IPS-18c (cell line): ENCODE measurements around the gene SLC38A3.
A peak's percentile ranks its signal among the peaks of the same experiment; 100 is the strongest.
"Not testable (repeated sequence)": the region's sequence is repeated elsewhere in the genome, so short reads cannot be mapped to it uniquely, and the experiment has no call there.

Experiments used
- H3K4me3 ChIP-seq: 2 replicates; pipeline ENCODE4 v1.7.0; 2013; ENCODE audit warnings: low read depth, mild to moderate bottlenecking, low read length, moderate library complexity; ENCODE audit not compliant: insufficient read depth
- H3K9me3 ChIP-seq: one replicate; pipeline ENCODE4 v1.6.1; 2013; ENCODE audit warnings: mild to moderate bottlenecking, low read length, moderate library complexity; ENCODE audit not compliant: control insufficient read depth, insufficient read depth

The SLC38A3 gene

DNA sequence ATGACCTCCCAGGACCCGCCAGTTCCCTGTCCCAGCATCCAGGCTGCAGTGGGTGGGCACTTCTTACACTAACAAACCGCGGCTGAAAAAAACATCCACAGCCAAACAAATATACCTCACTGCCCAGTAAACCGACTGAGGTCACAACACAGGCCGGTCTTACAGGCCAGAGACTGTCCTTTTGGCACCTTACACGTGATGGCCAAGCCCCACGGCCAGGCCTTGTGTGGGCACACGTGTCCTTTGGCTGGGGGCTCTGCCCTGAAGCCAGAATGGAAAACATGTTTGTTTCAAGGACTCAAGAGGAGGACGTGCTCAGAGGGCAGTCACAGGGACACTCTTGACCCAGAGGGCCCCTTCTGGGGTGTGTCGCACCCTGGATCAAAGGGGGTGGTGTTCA is 9.8 kb downstream of the SLC38A3 start:
- Histone ChIP-seq H3K9me3 (no peaks in the 10 kb centered on the region), H3K4me3 (no peak overlapping the region)

DNA sequence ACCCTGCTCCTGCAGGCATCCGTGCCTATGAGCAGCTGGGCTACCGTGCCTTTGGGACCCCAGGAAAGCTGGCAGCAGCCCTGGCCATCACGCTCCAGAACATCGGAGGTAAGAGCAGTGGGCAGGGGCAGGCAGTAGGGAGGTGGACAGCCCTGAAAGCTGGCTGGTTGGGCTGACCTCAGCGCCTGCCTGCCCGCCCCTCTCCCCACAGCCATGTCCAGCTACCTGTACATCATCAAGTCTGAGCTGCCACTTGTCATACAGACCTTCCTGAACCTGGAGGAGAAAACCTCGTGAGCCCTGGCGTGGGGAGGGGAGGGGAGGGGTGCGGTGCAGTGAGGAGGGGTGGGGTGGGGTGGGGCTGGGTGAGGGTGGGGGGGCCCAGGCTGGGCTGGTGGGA is 10.5 kb downstream of the SLC38A3 start:
- Histone ChIP-seq H3K4me3 (no peak overlapping the region), H3K9me3 (no peaks in the 10 kb centered on the region)

DNA sequence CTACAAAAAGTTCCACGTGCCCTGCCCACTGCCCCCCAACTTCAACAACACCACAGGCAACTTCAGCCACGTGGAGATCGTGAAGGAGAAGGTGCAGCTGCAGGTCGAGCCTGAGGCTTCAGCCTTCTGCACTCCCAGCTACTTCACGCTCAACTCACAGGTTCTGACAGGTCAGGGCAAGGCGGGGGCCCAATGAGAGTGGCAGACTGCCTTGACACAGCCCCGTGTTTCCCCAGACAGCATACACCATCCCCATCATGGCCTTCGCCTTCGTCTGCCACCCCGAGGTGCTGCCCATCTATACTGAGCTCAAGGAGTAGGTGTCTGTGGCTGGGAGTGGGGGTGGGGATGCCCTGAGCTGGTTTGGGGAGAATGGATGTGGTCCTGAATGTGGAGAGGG is 12.6 kb downstream of the SLC38A3 start:
- no peak overlapping the region for H3K4me3 ChIP-seq
- H3K9me3 ChIP-seq: no peaks in the 10 kb centered on the region

DNA sequence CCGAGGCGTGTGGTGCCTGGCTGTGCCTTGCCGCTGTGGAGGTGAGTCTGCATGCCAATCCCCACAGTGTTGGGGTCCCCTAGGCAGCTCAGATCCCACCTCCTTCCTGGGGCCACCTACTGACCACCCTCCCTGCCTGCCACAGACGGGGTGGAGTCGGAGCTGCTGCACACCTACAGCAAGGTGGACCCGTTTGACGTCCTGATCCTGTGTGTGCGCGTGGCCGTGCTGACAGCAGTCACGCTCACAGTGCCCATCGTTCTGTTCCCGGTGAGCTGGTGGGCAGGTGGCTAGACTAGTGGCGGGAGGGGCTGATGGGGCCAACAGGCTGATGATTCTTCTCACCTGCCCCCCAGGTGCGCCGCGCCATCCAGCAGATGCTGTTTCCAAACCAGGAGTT is 13.4 kb downstream of the SLC38A3 start:
- no peaks in the 10 kb centered on the region for H3K9me3 ChIP-seq
- H3K4me3 ChIP-seq: no peak overlapping the region

DNA sequence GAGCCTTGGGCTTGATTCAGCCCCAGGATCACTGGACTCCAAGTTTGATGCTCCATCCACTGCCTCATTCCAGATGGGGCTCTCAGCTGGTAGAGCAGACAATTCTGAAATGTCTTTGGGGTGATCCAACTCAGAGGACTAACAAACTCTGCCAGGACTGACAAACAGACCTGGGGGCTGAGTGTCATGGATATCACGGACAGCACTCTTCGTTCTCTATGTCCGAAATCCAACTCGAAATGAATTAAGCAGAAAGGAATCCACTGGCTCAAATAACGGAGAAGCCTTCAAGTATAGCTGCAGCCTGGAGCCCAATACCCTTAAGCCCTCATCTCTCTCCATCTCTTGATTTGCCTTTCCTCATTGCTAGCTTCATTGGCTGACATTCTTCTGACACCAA is 14.2 kb downstream of the SLC38A3 start:
- no peaks in the 10 kb centered on the region for H3K9me3 ChIP-seq

DNA sequence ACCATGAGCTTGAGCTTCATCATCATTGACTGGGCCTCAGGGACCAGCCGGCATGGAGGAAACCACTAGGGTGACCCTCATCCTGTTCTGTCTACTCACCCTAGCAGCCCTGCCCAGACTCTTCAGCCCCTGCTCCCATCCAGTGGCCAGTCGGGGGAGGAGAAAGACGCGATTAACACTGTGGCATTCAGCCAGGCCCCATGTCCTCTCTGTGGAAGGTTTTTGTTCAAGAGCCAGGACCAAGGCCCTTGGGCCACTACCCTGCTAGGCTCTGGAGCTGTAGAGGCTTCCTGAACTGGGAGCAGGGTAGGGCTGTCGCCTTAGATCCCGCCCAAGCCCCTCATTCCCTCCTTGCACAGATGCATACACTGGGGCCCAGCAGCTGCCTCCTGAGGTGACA is 15.0 kb downstream of the SLC38A3 start:
- H3K9me3 ChIP-seq: no peaks in the 10 kb centered on the region
- no peak overlapping the region for H3K4me3 ChIP-seq

More for the DNA sequence above, 14.2 kb downstream of the SLC38A3 start:
- H3K4me3 ChIP-seq: no peak overlapping the region

DNA sequence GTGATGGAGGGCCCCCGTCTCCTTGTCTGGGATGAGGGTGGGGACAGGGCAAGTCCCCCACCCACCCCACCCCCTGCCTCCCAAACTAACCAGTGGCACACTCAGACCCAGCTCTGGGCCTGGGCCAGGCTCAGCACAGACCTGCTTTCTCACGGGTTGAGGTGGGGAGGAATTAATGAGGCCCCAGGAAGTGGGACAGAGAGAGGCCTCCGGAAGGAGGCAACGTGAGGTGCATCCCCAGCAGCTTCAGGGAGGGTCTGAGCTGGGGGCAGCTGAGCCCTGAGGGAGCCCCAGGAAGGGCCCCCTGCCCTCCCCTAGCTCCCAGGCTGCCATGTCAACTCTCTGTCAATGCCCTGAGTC is 16.0 kb downstream of the SLC38A3 start:
- H3K9me3 ChIP-seq: no peaks in the 10 kb centered on the region
- no peak overlapping the region for H3K4me3 ChIP-seq

DNA sequence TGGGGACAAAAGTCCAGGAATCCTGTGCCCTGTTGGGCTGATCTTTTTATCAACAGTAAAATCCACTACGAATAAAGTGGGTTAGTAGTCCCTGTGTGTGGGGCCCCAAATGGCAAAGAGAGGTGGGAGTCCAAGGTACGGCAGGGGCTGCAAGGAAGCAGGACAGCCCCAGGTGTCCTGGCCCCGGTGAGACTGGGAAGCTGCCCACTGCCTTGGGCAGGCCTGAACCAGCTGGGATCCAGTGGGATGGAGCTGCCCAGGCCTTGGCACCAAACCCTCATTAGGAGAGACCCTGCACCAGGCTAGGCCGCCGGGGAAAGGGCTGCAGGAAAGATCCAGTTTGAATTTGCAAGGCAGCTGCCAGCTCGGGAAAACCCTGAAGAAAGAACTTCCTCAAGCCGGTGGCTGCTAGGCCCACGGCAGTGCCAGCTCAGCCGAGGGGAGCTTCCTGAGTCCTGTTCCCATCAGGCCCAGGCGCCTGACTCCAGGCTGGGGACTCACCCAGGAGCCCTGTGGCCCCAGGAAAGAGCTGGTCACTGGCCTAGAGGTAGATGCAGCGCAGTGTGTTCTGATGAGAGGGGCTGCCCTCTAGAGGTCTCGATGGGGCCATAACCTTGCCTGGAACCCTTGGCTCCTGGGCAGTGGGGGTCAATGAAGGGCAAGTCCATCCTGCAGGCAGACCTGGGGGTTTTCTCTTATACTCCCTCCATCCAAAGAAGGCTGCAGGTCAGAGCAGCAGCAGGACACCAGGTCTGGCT is 16.5 kb downstream of the SLC38A3 start:
- Histone ChIP-seq H3K9me3 (no peaks in the 10 kb centered on the region), H3K4me3 (no peak overlapping the region)

DNA sequence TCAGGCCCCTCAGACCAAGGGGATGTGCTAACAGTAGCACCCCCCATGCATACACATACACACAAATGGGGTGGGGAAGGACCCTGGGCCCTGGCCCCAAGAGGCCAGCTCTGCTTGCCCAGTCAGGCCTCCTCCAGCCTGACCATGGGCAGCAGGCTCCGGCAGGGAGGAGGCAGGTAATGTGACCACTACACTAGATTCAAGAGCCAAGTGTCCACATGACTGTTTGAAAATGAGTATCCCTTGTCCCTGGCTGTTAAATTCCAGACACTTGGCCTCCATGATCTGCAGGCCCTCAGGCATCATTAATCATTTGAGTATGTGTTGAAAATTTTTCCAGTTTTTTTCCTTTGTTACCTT is 17.1 kb downstream of the SLC38A3 start:
- H3K9me3 ChIP-seq: no peaks in the 10 kb centered on the region
- no peak overlapping the region for H3K4me3 ChIP-seq

DNA sequence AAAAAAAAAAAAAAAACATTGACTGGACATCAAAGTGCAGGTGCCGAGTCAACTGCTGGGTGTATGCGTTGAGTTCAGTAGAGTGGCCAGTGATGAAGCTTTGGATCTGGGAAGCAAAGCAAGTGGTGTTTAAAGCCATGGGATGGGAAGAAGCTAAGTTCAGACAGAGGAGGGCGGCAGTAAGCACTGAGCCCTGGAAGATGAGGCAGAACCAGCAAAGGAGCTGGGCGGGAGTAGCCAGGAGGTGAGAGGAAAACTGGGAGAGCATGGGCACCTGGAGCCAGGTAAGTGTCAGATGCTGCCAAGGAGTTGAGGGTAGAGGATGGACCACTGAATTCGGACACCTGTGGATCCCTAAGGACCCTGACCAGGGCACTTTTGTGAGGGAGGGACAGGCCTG is 19.6 kb downstream of the SLC38A3 start:
- Histone ChIP-seq H3K9me3 (no peaks in the 10 kb centered on the region), H3K4me3 (no peak overlapping the region)

DNA sequence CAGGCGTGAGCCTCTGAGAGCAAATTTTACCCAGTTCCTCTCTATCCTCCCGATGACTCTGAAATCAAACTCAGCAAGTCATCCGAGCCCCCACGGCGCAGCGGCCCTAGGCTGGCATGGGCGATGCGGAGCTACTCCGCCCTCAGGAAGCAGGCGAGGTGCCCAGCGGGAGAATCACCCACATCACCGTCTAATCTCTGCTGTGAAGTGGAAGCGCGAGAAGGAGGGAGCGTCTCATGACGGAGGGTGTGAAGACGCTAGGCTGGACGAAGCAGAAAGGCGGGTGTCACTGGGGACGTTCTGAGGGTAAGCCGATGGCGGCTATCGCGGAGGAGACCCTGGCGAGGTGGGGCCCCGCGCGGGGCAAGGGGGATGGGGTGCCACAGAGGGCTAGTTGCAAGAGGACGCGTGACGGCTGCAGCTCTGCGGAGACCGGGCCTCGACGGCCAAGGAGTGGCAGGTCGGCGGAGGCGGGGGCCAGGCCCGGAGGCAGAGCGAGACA is 21.9 kb downstream of the SLC38A3 start:
- no peaks in the 10 kb centered on the region for H3K9me3 ChIP-seq
- H3K4me3 ChIP-seq: peak overlapping the region; percentile 50

DNA sequence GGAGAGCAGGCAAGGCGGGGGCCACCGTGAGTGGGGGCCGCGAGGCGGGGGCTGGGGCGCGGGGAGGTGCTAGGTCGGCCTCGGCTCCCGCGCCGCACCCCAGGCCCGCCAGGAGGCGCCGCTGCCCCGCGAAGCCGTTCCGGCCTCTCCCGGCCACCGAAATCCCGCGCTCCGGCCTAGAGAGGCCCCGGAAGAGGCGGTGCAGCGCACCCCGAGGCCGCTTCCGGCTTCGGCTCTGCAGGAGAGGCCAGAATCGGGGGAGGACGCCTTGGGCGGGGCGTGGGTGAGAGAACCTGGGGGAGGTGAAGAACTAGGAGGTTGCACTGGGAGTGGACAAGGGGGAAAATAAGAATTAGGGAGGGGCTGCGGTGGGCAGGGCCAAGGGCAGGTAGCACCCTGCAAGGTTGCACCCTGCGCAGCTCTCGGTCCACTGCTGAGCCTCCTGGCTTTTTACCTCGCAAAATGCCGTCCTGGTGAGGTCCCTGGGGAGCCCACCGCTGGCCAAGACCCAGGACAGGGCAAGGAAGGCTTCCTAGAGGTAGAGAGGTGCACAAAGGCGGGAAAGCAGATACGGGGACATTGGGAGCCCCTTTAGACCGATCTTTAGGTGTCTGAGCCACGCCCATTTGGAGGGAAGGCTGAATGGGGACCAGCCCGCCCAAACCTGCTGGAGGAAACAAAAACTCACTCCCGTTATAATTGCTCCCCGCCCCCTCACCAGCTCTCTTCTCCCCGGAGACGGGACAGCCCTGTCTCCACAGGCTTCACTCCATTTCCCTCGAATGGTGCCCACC is 22.5 kb downstream of the SLC38A3 start:
- no peaks in the 10 kb centered on the region for H3K9me3 ChIP-seq
- peak overlapping the region; percentile 89 for H3K4me3 ChIP-seq

DNA sequence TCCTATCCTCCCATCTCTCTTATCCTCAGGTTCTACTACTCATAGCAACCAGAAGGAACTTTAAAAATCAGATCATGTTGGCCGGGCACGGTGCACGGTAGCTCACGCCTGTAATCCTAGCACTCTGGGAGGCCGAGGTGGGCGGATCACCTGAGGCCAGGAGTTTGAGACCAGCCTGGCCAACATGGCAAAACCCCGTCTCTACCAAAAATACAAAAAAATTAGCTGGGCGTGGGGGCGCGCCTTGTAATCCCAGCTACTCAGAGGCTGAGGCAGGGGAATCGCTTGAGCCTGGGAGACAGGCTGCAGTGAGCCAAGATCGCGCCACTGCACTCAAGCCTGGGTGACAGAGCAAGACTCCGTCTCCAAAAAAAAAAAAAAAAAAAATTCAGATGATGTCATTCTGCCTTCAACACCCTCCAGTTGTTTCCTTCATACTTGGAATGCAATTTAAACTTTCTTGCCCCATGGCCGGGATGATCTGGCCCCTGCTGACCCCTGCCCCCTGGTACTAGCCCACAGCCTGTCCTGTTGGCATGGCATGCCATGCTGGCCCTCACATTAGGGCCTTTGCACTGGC is 23.2 kb downstream of the SLC38A3 start:
- H3K9me3 ChIP-seq: not testable (repeated sequence)
- peak overlapping the region; percentile 89 for H3K4me3 ChIP-seq

DNA sequence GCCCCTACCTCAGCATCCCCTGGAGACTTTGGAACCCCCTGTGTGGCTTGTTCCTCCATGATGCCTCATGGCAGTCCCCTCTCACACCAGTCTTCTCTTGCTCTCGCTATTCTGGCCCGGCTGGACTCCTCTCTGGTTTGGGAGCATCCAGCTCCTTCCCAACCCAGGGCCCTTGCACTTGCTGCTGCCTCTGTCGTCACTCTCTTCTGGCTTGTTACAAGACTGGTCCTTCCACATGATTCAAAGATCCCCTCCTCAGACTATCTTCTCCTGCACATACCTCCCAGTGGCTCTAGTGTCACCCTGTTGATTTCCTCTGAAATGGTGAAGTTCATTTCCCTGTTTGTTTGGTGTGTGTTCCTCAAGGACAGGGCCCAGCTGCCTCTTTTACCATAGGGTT is 24.4 kb downstream of the SLC38A3 start:
- H3K4me3 ChIP-seq: no peak overlapping the region
- no peaks in the 10 kb centered on the region for H3K9me3 ChIP-seq

DNA sequence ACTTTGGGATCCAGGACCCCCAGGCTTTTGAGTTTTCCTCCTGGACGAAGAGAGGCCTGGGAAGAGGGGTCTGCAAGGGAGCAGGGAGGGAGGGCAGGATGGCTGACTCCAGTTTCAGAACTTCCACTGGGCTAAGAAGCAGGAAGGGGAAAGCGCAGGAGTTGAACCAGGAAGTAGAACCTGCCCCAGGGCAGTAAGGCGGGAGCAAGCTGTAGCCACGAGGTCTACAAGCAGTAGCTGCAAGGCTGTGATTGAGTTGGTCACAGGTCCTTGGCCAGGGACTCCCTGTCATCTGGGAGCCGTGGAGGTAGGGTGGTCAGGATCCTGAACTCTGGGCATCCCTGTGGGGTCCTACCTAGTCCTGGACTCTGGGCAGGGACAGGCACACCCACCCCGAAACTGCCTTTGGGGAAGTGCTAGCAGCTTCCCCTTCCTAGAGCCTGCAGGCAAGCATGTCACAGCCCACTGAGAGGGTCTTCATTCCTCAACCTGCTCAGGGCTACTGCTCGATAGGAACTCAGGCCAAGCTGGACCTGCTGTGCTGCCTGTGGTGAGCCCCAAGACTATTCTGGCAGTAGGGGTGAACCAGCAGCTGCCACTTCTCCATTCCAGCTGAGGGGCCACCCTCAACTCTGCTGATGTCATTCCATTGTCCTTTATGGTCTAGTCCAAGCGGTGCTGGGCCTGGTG is 25.2 kb downstream of the SLC38A3 start:
- H3K9me3 ChIP-seq: no peaks in the 10 kb centered on the region
- no peak overlapping the region for H3K4me3 ChIP-seq

DNA sequence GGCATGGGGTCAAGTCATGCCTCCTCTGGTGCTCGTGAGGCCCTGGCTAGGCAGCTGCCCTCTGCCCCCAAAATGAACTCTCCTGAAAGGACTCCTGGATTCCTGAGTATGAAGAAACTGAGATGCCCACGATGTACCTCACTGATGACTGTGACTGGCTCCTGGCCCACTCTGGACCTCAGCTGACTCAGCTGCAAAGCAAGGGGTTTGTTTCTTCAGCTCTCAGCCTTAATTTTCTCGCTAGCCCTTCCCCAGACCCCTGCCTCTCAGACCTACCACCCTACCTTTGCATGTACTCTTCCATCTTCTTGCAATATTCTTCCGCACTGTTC is 25.7 kb downstream of the SLC38A3 start:
- no peak overlapping the region for H3K4me3 ChIP-seq
- H3K9me3 ChIP-seq: no peaks in the 10 kb centered on the region

DNA sequence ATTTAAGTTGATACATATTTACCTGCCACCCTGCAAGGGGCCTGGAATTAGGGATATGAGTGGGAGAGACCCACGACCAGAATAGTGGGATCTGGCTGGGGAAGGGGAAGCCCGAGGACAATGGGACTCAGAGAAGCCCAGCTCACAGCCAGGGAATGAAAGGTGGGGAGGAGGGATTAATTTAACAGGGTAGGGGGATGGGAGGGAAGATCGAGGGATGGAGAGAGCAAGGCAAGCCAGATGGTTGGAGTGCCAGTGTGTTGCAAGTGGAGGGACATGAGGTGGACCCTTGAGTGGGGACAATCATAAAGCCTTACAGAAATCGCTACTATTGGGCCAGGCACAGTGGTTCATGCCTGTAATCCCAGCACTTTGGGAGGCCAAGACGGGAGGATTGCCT is 26.5 kb downstream of the SLC38A3 start:
- Histone ChIP-seq H3K4me3 (no peak overlapping the region), H3K9me3 (no peaks in the 10 kb centered on the region)

DNA sequence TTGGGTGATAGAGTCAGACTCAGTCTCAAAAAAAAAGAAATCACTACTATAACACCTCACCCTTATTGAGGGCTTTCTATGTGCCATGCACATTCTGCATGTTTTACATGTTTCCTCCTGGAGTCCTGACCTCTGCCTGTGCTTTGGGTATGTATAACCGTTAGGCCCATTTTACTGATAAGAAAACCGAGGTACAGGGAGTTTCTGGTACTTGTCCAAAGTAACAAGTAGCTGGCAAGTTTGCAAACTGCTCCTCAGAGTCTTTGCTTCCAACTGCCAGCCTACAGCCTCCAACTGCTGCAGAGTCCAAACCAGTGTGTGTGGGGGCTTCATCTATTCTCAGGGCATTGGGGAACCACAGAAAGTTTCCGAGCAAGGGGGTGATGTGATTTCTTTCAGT is 27.2 kb downstream of the SLC38A3 start:
- Histone ChIP-seq H3K4me3 (no peak overlapping the region), H3K9me3 (no peaks in the 10 kb centered on the region)
